OCI-LY3 (cell line): ENCODE results near the gene CCL21.

Source experiments
- EZH2phosphoT487 ChIP-seq: fragments of 200-600 bp; shearing (Covaris generic); IDR thresholded peaks from 2 replicates; pipeline ENCODE4 v1.6.1; 2018; ENCODE audit warnings: antibody characterized with exemption, mixed run types, low read depth
- TF ChIP-seq, protein P1 (sequence below): fragments of 200-600, 300-600 bp; sonication (generic); IDR thresholded peaks from 2 replicates; pipeline ENCODE4 v1.5.1; 2014; ENCODE audit warnings: antibody characterized with exemption, low read length, low read depth

DNA sequence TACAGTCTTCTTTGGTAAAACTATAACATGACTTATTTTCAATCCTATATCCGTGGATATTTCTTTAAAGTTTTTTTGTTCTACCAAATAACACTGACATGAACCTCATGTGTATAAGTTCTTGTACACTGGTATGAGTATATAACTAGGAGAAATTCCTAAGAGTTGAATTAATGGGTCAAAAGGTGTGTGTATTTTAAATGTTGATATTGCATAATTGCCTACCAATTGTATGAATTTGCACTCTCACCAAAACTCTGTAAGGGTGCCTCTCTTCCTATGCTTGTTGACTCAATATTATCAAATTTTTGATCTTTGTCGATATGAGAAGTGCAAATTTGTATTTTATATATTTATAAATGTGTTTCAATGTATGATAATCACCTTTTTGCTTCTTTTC lies 22.9 kb upstream of the CCL21 start:
- TF ChIP-seq, protein P1, sequence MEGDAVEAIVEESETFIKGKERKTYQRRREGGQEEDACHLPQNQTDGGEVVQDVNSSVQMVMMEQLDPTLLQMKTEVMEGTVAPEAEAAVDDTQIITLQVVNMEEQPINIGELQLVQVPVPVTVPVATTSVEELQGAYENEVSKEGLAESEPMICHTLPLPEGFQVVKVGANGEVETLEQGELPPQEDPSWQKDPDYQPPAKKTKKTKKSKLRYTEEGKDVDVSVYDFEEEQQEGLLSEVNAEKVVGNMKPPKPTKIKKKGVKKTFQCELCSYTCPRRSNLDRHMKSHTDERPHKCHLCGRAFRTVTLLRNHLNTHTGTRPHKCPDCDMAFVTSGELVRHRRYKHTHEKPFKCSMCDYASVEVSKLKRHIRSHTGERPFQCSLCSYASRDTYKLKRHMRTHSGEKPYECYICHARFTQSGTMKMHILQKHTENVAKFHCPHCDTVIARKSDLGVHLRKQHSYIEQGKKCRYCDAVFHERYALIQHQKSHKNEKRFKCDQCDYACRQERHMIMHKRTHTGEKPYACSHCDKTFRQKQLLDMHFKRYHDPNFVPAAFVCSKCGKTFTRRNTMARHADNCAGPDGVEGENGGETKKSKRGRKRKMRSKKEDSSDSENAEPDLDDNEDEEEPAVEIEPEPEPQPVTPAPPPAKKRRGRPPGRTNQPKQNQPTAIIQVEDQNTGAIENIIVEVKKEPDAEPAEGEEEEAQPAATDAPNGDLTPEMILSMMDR: no peak
- TF ChIP-seq EZH2phosphoT487: no peak
